ENCODE results near the gene CEP290. TPM values are rescaled to one million over a fixed set of nuclear protein-coding genes. Genes with fewer than 3 reads are reported as not detected.

The CEP290 gene
- total RNA-seq, 2 donors from 2014 or later = 17.8 to 21.4 TPM

DNA sequence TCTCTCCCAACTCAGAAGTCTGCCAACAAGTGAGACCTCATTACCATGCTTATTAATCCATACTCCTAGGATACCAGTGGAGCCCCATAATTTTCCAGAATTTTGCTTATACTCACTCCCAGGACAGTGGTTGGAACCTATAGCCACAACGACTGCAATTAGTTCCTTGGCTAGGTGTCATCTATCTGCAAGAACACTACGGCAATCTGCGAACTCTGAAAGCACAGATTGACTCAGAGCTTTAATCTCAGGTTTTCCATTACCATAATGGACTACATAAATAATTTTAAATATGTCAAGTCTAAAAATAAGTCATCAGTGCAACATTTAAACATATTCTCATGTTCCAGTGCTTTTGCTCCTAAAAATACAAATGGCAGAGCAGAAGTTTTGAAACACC is 33.7 kb upstream of the CEP290 start:
- TF ChIP-seq, protein P1, sequence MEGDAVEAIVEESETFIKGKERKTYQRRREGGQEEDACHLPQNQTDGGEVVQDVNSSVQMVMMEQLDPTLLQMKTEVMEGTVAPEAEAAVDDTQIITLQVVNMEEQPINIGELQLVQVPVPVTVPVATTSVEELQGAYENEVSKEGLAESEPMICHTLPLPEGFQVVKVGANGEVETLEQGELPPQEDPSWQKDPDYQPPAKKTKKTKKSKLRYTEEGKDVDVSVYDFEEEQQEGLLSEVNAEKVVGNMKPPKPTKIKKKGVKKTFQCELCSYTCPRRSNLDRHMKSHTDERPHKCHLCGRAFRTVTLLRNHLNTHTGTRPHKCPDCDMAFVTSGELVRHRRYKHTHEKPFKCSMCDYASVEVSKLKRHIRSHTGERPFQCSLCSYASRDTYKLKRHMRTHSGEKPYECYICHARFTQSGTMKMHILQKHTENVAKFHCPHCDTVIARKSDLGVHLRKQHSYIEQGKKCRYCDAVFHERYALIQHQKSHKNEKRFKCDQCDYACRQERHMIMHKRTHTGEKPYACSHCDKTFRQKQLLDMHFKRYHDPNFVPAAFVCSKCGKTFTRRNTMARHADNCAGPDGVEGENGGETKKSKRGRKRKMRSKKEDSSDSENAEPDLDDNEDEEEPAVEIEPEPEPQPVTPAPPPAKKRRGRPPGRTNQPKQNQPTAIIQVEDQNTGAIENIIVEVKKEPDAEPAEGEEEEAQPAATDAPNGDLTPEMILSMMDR (IDR thresholded peaks at IDR 0.05) = no peak
- H3K27me3 ChIP-seq (replicated peaks; ENCODE audit: insufficient read depth) = no peaks in the 10 kb centered on the region
- H3K36me3 ChIP-seq = peaks cover 14% of the 10 kb centered on the region
- no peak overlapping the region for H3K4me3 ChIP-seq
- no peak overlapping the region for H3K27ac ChIP-seq
- no peaks in the 10 kb centered on the region for H3K9me3 ChIP-seq
- H3K4me1 ChIP-seq (ENCODE audit: control insufficient read depth in 1 of 2, low read depth in 2 of 2) = no peaks in the 10 kb centered on the region
- ATAC-seq (ENCODE audit: insufficient number of reproducible peaks, low FRiP score, low read depth) (no peak), DNase-seq (ENCODE audit: low spot score) (no peak)

DNA sequence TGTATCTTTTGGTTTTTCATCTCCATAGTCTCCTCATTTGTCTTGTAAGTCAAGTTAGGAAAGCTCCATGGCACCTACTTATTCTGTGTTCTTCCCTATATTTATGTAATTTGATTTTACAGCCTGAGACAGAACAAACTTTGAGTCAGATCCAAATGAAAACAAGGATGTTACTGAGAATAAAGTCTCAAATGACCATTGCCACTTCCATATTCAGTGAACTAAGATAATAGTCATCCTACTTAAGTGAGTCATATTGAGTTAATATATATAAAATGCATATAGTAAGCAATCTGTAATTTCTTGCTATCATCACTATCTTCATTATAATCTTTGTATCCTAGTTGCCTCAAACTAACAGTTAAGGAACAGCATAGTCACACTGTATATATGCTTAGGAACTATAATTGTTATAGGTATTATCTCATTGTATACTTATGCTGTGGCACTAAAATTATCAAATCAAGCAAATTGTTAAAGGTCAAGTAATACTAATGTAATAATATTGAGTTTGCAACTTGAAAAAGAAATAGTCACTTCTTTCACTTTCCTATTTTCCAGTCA is 31.0 kb upstream of the CEP290 start:
- Histone ChIP-seq H3K4me1 (ENCODE audit: control insufficient read depth in 1 of 2, low read depth in 2 of 2) (no peaks in the 10 kb centered on the region), H3K9me3 (no peaks in the 10 kb centered on the region), H3K27me3 (replicated peaks; ENCODE audit: insufficient read depth) (no peaks in the 10 kb centered on the region), H3K36me3 (peaks cover 3% of the 10 kb centered on the region), H3K4me3 (no peak overlapping the region), H3K27ac (no peak overlapping the region)
- TF ChIP-seq, protein P1 (IDR thresholded peaks at IDR 0.05) = no peak
- ATAC-seq (ENCODE audit: insufficient number of reproducible peaks, low FRiP score, low read depth) (no peak), DNase-seq (ENCODE audit: low spot score) (no peak)

DNA sequence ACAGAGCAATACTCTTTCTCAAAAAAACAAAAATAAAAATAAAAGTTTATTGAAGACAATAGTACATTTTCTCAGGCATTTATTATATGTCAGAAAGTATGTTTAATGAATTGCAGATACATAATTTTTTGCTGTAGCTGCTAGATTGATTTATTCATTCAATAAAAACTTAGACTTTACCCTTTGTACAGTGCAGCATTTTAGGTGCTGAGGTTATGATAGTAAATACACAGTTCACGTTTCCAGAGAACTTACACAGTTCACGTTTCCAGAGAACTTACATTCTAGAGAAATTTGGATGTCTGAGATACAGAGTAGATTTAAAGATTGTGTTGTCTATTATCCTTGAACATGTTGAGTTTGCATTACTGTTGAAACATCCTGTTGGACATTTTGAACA is 25.5 kb upstream of the CEP290 start:
- Histone ChIP-seq H3K9me3 (no peaks in the 10 kb centered on the region), H3K4me1 (ENCODE audit: control insufficient read depth in 1 of 2, low read depth in 2 of 2) (no peaks in the 10 kb centered on the region), H3K27me3 (replicated peaks; ENCODE audit: insufficient read depth) (no peaks in the 10 kb centered on the region), H3K4me3 (no peak overlapping the region), H3K27ac (no peak overlapping the region), H3K36me3 (peaks cover 14% of the 10 kb centered on the region)
- ATAC-seq (ENCODE audit: insufficient number of reproducible peaks, low FRiP score, low read depth) (no peak), DNase-seq (ENCODE audit: low spot score) (no peak)
- TF ChIP-seq, protein P1 (IDR thresholded peaks at IDR 0.05) = no peak

DNA sequence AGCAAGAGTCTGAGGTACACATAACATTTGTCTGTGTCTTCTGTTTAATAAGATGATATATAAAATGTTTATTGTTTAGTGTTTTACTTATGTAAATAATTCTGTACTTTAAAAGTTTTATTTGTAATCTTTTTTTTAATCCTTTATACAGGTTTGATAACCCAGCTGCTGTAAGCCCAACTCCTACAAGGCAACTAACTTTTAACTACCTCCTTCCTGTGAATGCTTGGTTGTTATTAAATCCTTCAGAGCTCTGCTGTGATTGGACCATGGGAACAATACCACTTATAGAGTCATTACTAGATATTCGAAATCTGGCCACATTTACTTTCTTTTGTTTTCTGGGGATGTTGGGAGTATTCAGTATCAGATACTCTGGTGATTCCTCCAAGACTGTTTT is 24.3 kb upstream of the CEP290 start:
- TF ChIP-seq, protein P1 (IDR thresholded peaks at IDR 0.05) = no peak
- no peak overlapping the region for H3K4me3 ChIP-seq
- no peaks in the 10 kb centered on the region for H3K27me3 ChIP-seq (replicated peaks; ENCODE audit: insufficient read depth)
- no peaks in the 10 kb centered on the region for H3K9me3 ChIP-seq
- H3K27ac ChIP-seq = no peak overlapping the region
- ATAC-seq (ENCODE audit: insufficient number of reproducible peaks, low FRiP score, low read depth) = no peak
- H3K36me3 ChIP-seq = peaks cover 12% of the 10 kb centered on the region
- H3K4me1 ChIP-seq (ENCODE audit: control insufficient read depth in 1 of 2, low read depth in 2 of 2) = no peaks in the 10 kb centered on the region
- no peak for DNase-seq (ENCODE audit: low spot score)

DNA sequence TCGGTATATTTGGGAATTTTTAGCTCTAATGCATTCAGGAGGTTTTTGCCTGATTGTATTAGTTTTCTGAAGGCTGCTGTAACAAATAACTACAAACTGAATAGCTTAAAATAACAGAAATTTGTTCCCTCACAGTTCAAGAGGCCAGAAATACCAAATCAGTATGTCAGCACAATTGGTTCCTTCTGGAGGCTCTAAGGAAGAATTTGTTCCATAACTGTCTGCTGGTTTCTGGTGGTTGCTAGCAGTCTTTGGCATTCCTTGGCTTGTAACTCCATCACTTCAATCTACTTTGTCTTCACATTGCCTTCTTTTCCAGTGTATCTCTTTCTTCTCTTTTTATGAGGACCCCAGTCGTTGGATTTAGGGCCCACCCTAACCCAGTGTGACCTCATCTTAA is 21.5 kb upstream of the CEP290 start:
- H3K4me3 ChIP-seq = no peak overlapping the region
- ATAC-seq (ENCODE audit: insufficient number of reproducible peaks, low FRiP score, low read depth) (no peak), DNase-seq (ENCODE audit: low spot score) (no peak)
- H3K27ac ChIP-seq = no peak overlapping the region
- no peaks in the 10 kb centered on the region for H3K9me3 ChIP-seq
- H3K4me1 ChIP-seq (ENCODE audit: control insufficient read depth in 1 of 2, low read depth in 2 of 2) = no peaks in the 10 kb centered on the region
- peaks cover 12% of the 10 kb centered on the region for H3K36me3 ChIP-seq
- TF ChIP-seq, protein P1 (IDR thresholded peaks at IDR 0.05) = no peak
- no peaks in the 10 kb centered on the region for H3K27me3 ChIP-seq (replicated peaks; ENCODE audit: insufficient read depth)

Data from thoracic aorta (tissue), 2 donors.